Trophoblast cell (in vitro differentiated cells and primary cell): Measurements from ENCODE around the gene ARMC6. TPM values are rescaled to one million over a fixed set of nuclear protein-coding genes. Genes with fewer than 3 reads are reported as not detected.

Source experiments
- DNase-seq, 2 donors: peaks; one replicate each; pipeline ENCODE4 v3.0.0-alpha.2; 2016
- H2AFZ ChIP-seq: 2 replicates; pipeline ENCODE4 v1.6.1; 2013; ENCODE audit warnings: low read length, moderate library complexity, mild to moderate bottlenecking; ENCODE audit not compliant: insufficient read depth, poor library complexity
- H2AK5ac ChIP-seq: 2 replicates; pipeline ENCODE4 v1.6.1; 2013; ENCODE audit warnings: mild to moderate bottlenecking, low read length
- H2BK120ac ChIP-seq: 2 replicates; pipeline ENCODE4 v1.6.1; 2013; ENCODE audit warnings: low read length, mild to moderate bottlenecking, moderate library complexity; ENCODE audit not compliant: insufficient read depth, poor library complexity
- H2BK12ac ChIP-seq: 2 replicates; pipeline ENCODE4 v1.6.1; 2013; ENCODE audit warnings: mild to moderate bottlenecking, low read length, moderate library complexity
- H2BK5ac ChIP-seq: 2 replicates; pipeline ENCODE4 v1.6.1; 2013; ENCODE audit warnings: low read length, low read depth, moderate library complexity, mild to moderate bottlenecking; ENCODE audit not compliant: poor library complexity
- H3K14ac ChIP-seq: 2 replicates; pipeline ENCODE4 v1.6.1; 2013; ENCODE audit warnings: mild to moderate bottlenecking, low read length
- H3K18ac ChIP-seq: 2 replicates; pipeline ENCODE4 v1.6.1; 2013; ENCODE audit warnings: mild to moderate bottlenecking, low read length
- H3K23ac ChIP-seq: 2 replicates; pipeline ENCODE4 v1.6.1; 2013; ENCODE audit warnings: low read length
- H3K27ac ChIP-seq: 2 replicates; pipeline ENCODE4 v1.5.1; 2013; ENCODE audit warnings: low read depth, mild to moderate bottlenecking, inconsistent platforms, low read length, moderate library complexity
- H3K27me3 ChIP-seq: 2 replicates; pipeline ENCODE4 v1.6.1; 2013; ENCODE audit warnings: inconsistent platforms, mild to moderate bottlenecking, low read length, moderate library complexity; ENCODE audit not compliant: insufficient read depth
- H3K36me3 ChIP-seq, 2 experiments: 1 replicate in 1 of 2; 2 replicates in 1 of 2; pipeline ENCODE4 v1.6.1; 2013; ENCODE audit warnings: low read length in 2 of 2, mild to moderate bottlenecking in 2 of 2, moderate library complexity in 1 of 2; ENCODE audit not compliant: insufficient read depth in 2 of 2, control insufficient read depth in 1 of 2
- H3K4ac ChIP-seq: 2 replicates; pipeline ENCODE4 v1.6.1; 2013; ENCODE audit warnings: low read depth, mild to moderate bottlenecking, low read length, moderate library complexity
- H3K4me1 ChIP-seq, 2 experiments: 1 replicate in 1 of 2; 2 replicates in 1 of 2; pipeline ENCODE4 v1.6.1; 2013; ENCODE audit warnings: low read length in 2 of 2, mild to moderate bottlenecking in 2 of 2, moderate library complexity in 1 of 2; ENCODE audit not compliant: insufficient read depth in 2 of 2, control insufficient read depth in 1 of 2
- H3K4me2 ChIP-seq: 2 replicates; pipeline ENCODE4 v1.6.1; 2013; ENCODE audit warnings: inconsistent platforms, mild to moderate bottlenecking, low read length, moderate library complexity
- H3K4me3 ChIP-seq: 2 replicates; pipeline ENCODE4 v1.5.1; 2013; ENCODE audit warnings: mild to moderate bottlenecking, low read depth, low read length, inconsistent platforms
- H3K79me1 ChIP-seq: one replicate; pipeline ENCODE4 v1.6.1; 2013; ENCODE audit warnings: low read length
- H3K79me2 ChIP-seq: 2 replicates; pipeline ENCODE4 v1.6.1; 2013; ENCODE audit warnings: low read length, mild to moderate bottlenecking; ENCODE audit not compliant: control insufficient read depth, insufficient read depth, poor library complexity
- H3K9ac ChIP-seq: 2 replicates; pipeline ENCODE4 v1.6.1; 2013; ENCODE audit warnings: mild to moderate bottlenecking, low read length
- H3K9me3 ChIP-seq: 2 replicates; pipeline ENCODE4 v1.6.1; 2013; ENCODE audit warnings: low read depth, mild to moderate bottlenecking, control low read depth, inconsistent platforms, low read length; ENCODE audit not compliant: insufficient read depth
- H4K12ac ChIP-seq: 2 replicates; pipeline ENCODE4 v1.6.1; 2013; ENCODE audit warnings: low read depth, mild to moderate bottlenecking, low read length, moderate library complexity
- H4K8ac ChIP-seq: 2 replicates; pipeline ENCODE4 v1.6.1; 2013; ENCODE audit warnings: low read depth, mild to moderate bottlenecking, low read length, moderate library complexity
- H4K91ac ChIP-seq: one replicate; pipeline ENCODE4 v1.6.1; 2013; ENCODE audit warnings: low read depth, mild to moderate bottlenecking, low read length, moderate library complexity
- WGBS: extraction: QIAGEN DNeasy Blood & Tissue Kit; methylation state at CpG from one replicate; pipeline ENCODE4 v1.1.7; 2013; ENCODE audit warnings: missing lambda C conversion rate; ENCODE audit not compliant: insufficient read length, insufficient coverage; ENCODE audit errors: extremely low coverage; 5-methylcytosine and 5-hydroxymethylcytosine counted together
- polyA plus RNA-seq: library from polyadenylated mRNA; stranded (reverse); fragments of 200-250 nt; gene quantifications from 2 replicates; pipeline ENCODE4 v1.2.3, GENCODE V29; 2013

Gene ARMC6
- 9.8 and 10.7 TPM in 2 replicates for polyA plus RNA-seq

- H2AFZ ChIP-seq: peak within 1 kb of the TSS; percentile 94
- peaks cover 8% of the 10 kb centered on the region for H3K79me2 ChIP-seq
- H3K9ac ChIP-seq: peak within 1 kb of the TSS; percentile 93
- H3K27ac ChIP-seq: peak within 1 kb of the TSS; percentile 93
- H4K8ac ChIP-seq: peak within 1 kb of the TSS; percentile 98
- H3K4me2 ChIP-seq: peak within 1 kb of the TSS; percentile 100
- peak within 1 kb of the TSS; percentile 87 for H3K14ac ChIP-seq
- H2AK5ac ChIP-seq: peak within 1 kb of the TSS; percentile 20
- no peaks in the 10 kb centered on the region for H3K27me3 ChIP-seq
- peaks cover 19 to 22% of the 10 kb centered on the region in 2 experiments for H3K36me3 ChIP-seq
- H2BK5ac ChIP-seq: peak within 1 kb of the TSS; percentile 81
- no peak within 1 kb of the TSS for H2BK12ac ChIP-seq
- peak within 1 kb of the TSS; percentile 89 for H4K12ac ChIP-seq
- peaks cover 4 to 5% of the 10 kb centered on the region in 2 experiments for H3K4me1 ChIP-seq
- H3K23ac ChIP-seq: no peak within 1 kb of the TSS
- peak; percentile 78 to 93 for DNase-seq
- H3K79me1 ChIP-seq: peaks cover 9% of the 10 kb centered on the region
- H3K4me3 ChIP-seq: peak within 1 kb of the TSS; percentile 85
- H2BK120ac ChIP-seq: peak within 1 kb of the TSS; percentile 85
- H3K9me3 ChIP-seq: peaks cover 2% of the 10 kb centered on the region
- peak within 1 kb of the TSS; percentile 94 for H3K4ac ChIP-seq
- no CpG with 5 or more reads among the region's 94 CpGs for WGBS
- peak within 1 kb of the TSS; percentile 93 for H3K18ac ChIP-seq
- H4K91ac ChIP-seq: peak within 1 kb of the TSS; percentile 95
Measured at GRCh38 chr19:19033426-19034203, at the start of gene ARMC6, which contains the start of gene SUGP2. Gene ARMC6, plus strand, starts transcription at chr19:19033603. Its CDS starts 607 bp downstream, at chr19:19034210. Gene SUGP2, minus strand, starts transcription at chr19:19033517. Its CDS starts 2,446 bp downstream, at chr19:19031071.

DNA sequence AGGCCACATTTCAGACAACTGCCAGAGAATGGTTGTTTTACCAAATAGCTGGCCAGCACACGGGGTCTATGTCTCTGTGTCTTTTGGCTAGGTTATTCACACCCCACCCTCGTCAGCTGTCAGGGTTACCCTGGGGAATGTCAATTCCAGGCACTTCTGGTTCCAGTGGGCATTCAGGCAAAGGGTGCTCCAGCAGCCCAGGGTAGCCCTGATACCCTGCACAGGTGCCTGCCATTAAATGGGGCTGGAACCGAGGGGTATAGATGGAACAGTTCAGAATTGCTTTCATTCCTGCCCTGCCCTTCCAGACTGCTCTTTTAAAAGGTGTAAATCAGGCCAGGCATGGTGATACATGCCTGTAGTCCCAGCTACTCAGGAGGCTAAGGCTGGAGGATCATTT lies 49.2 kb upstream of the ARMC6 start:
- H3K36me3 ChIP-seq: no peaks in the 10 kb centered on the region
- H3K79me1 ChIP-seq: no peaks in the 10 kb centered on the region
- WGBS: no CpG with 5 or more reads among the region's 3 CpGs
- no peak overlapping the region for H2AK5ac ChIP-seq
- no peak overlapping the region for H3K4me3 ChIP-seq
- no peaks in the 10 kb centered on the region for H3K79me2 ChIP-seq
- no peak overlapping the region for H3K27ac ChIP-seq
- no peak overlapping the region for H3K14ac ChIP-seq
- no peak overlapping the region for H3K4ac ChIP-seq
- H3K9ac ChIP-seq: no peak overlapping the region
- H2BK120ac ChIP-seq: no peak overlapping the region
- H3K27me3 ChIP-seq: no peaks in the 10 kb centered on the region
- no peak overlapping the region for H3K23ac ChIP-seq
- H4K8ac ChIP-seq: no peak overlapping the region
- H2BK12ac ChIP-seq: no peak overlapping the region
- H2AFZ ChIP-seq: no peak overlapping the region
- H3K9me3 ChIP-seq: peaks cover 2% of the 10 kb centered on the region
- no peak overlapping the region for H3K4me2 ChIP-seq
- no peak overlapping the region for H4K91ac ChIP-seq
- no peak overlapping the region for H3K18ac ChIP-seq
- no peak overlapping the region for H2BK5ac ChIP-seq
- DNase-seq: no peak
- no peaks in the 10 kb centered on the region for H3K4me1 ChIP-seq
- no peak overlapping the region for H4K12ac ChIP-seq

- Histone ChIP-seq H3K18ac (no peak overlapping the region), H3K9ac (no peak overlapping the region), H3K23ac (no peak overlapping the region), H3K4ac (no peak overlapping the region), H3K27me3 (no peaks in the 10 kb centered on the region), H3K4me3 (no peak overlapping the region), H2BK12ac (no peak overlapping the region), H3K4me2 (no peak overlapping the region), H2AK5ac (no peak overlapping the region), H3K79me2 (no peaks in the 10 kb centered on the region), H4K8ac (no peak overlapping the region), H3K27ac (no peak overlapping the region), H3K9me3 (peaks cover 2% of the 10 kb centered on the region), H3K79me1 (no peaks in the 10 kb centered on the region), H2BK5ac (no peak overlapping the region), H3K14ac (no peak overlapping the region), H2BK120ac (no peak overlapping the region), H3K4me1 (no peaks in the 10 kb centered on the region), H2AFZ (no peak overlapping the region), H4K91ac (no peak overlapping the region), H3K36me3 (peaks cover under 1% of the 10 kb centered on the region in 2 experiments), H4K12ac (no peak overlapping the region)
- no peak for DNase-seq
- no CpG with 5 or more reads among the region's 7 CpGs for WGBS
Measured at GRCh38 chr19:18985257-18985656, 48.1 kb upstream of the ARMC6 start.

- Histone ChIP-seq H2AFZ (no peak overlapping the region), H2BK120ac (no peak overlapping the region), H4K8ac (no peak overlapping the region), H3K27me3 (no peaks in the 10 kb centered on the region), H2BK12ac (no peak overlapping the region), H3K36me3 (peaks cover 14% of the 10 kb centered on the region in 2 experiments), H2BK5ac (no peak overlapping the region), H3K4ac (no peak overlapping the region), H3K18ac (no peak overlapping the region), H4K12ac (no peak overlapping the region), H3K14ac (no peak overlapping the region), H3K9me3 (peaks cover under 1% of the 10 kb centered on the region), H3K9ac (no peak overlapping the region), H3K79me1 (no peaks in the 10 kb centered on the region), H3K27ac (no peak overlapping the region), H3K23ac (no peak overlapping the region), H4K91ac (no peak overlapping the region), H2AK5ac (no peak overlapping the region), H3K4me3 (no peak overlapping the region), H3K79me2 (no peaks in the 10 kb centered on the region), H3K4me2 (no peak overlapping the region), H3K4me1 (no peaks in the 10 kb centered on the region)
- no peak for DNase-seq
- WGBS: no CpG with 5 or more reads among the region's 4 CpGs
Measured at GRCh38 chr19:18987456-18987855, 45.9 kb upstream of the ARMC6 start.
